MM.1S (cell line): ENCODE results near the gene ZDHHC8.

Source experiments
- CTCF ChIP-seq: fragments of 300-600 bp; sonication (generic); IDR thresholded peaks from 2 replicates; pipeline ENCODE4 v1.5.1; 2016; ENCODE audit warnings: antibody characterized with exemption, low read length, mixed read lengths
- EZH2 ChIP-seq: fragments of 300-600 bp; sonication (generic); optimal IDR thresholded peaks from 2 replicates; pipeline ENCODE3; 2017; ENCODE audit warnings: low read depth, mild to moderate bottlenecking, antibody characterized with exemption, low read length, mixed read lengths
- EZH2phosphoT487 ChIP-seq: fragments of 300-600 bp; sonication (generic); IDR thresholded peaks from 2 replicates; pipeline ENCODE4 v1.6.1; 2018; ENCODE audit warnings: antibody characterized with exemption, low read length

- TF ChIP-seq CTCF (no peak), EZH2 (no peak), EZH2phosphoT487 (no peak)
These were observed 63.3 kb downstream of the ZDHHC8 start for GRCh38 chr22:20194681-20195593.
